NCI-H460 (cell line): ENCODE results near the gene SERPINE2. TPM values are rescaled to one million over a fixed set of nuclear protein-coding genes. Genes with fewer than 3 reads are reported as not detected.
"Not testable (repeated sequence)": the region's sequence is repeated elsewhere in the genome, so short reads cannot be mapped to it uniquely, and the experiment has no call there.

Experiments
- DNase-seq: peaks from one replicate; pipeline ENCODE4 v3.0.0-alpha.2; 2016; ENCODE audit warnings: low read depth; ENCODE audit errors: extremely low read depth
- total RNA-seq: library from RNA; depleted of rRNA; stranded (reverse); fragments of >200 nt; shearing (Covaris generic); gene quantifications from 2 replicates; pipeline ENCODE4 v1.2.3, GENCODE V29; 2014

Gene SERPINE2
- total RNA-seq, 1 experiment from 2014 or later, result 318 TPM

DNA sequence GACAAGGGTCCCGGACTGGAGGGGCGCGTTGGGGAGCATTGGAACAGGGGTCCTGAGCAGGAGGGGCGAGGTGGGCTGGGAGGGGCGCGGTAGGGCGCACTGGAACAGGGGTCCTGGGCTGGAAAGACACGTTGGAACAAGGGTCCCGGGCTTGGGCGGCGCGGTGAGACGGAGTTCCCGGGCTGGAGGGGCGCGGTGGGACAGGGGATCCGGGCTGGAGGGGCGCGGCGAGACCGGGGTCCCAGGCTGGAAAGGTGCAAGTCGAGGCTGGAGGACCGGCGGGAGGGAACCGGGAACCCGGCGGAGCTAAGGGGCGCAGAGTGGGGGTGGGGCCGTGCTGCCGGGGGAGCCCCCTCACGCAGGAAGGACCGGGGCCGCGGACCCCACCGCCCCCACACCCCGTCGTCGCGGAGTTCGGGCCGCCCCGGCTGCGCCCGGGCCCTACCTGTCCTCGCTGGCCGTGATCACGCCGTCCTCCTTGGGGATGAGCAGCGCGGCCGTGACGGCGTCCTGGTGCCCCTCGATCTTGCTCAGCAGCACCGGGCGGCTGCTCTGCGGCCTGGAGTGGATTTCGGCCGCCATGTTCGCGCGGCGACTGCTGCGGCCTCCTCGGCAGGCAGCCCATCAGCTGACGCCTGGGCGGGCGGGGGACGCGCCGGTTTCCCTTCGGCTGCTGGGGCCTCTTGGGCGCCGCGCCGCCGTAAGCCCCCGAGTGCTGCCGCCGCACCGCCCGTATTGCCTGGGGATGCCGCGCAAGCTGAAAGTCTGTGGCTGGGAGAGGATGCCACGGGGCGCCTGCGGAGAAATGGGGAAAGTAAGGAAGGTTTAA, 94.2 kb downstream of the SERPINE2 start, which contains the start of gene WDFY1:
Gene WDFY1 (minus strand): TSS at position 633 of the 829 bp plus-strand sequence. CDS start 51 bp downstream, at position 582.
- peak; percentile 82 for DNase-seq

DNA sequence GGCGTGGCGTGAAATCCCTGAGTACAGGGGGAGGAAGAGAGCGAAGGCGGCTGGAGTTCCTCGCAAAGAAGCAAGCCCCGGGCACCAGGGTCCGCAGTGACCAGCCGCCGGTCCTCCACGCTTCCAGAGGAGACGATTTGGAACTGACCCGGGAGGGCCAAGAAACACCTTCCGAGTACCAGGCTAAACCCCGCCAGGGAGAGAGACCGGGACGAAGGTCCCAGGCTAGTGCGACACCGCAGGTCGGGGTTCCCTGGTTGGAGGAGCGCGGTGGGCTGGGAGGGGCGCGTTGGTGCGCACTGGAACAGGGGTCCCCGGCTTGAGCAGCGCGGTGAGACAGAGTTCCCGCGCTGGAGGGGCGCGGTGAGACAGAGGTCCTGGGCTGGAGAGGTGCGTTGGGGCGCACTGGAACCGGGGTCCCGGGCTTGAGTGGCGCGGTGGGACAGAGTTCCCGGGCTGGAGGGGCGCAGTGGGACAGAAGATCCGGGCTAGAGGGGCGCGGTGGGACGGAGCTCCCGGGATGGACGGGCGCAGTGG, 94.9 kb downstream of the SERPINE2 start:
- no peak for DNase-seq

DNA sequence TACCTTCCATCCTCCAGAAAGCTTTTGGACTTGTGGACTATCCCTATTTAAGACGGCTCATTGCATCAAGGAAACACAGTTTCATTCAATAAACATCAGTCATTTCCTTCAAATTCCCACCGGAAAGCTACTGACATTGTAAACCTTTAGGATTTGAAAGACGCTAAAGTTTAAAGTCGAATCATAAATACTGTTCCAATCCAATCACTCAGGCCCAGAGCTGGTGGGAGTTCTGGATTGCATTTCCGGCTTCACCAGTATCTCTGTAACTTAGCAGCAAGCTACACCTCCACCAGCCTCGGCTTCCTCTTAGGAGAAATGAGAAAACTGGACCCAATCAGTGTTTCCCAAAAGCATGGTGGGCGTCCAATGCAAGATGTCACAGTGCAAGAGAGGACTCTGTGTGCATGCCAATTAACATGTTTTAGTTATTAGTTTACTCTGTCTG, 95.5 kb downstream of the SERPINE2 start:
- DNase-seq, result no peak

DNA sequence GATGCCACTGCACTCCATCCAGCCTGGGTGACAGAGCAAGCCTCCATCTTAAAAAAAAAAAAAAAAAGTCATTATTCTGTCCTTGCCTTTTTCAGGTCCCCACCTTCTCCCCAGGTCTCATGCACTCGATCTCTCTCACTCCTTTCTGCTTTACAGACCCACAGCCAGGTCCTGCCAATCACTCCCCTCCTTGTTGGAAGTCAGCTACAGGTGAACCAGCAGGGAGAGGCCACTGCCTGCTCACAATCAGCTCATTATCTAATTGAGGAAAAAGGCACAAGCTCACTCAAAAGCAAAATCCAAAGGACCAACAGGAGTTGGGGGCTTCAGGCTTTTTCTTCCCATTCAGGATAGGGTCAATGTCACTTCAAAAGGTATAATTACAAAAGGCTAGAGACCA, 96.0 kb downstream of the SERPINE2 start:
- no peak for DNase-seq

DNA sequence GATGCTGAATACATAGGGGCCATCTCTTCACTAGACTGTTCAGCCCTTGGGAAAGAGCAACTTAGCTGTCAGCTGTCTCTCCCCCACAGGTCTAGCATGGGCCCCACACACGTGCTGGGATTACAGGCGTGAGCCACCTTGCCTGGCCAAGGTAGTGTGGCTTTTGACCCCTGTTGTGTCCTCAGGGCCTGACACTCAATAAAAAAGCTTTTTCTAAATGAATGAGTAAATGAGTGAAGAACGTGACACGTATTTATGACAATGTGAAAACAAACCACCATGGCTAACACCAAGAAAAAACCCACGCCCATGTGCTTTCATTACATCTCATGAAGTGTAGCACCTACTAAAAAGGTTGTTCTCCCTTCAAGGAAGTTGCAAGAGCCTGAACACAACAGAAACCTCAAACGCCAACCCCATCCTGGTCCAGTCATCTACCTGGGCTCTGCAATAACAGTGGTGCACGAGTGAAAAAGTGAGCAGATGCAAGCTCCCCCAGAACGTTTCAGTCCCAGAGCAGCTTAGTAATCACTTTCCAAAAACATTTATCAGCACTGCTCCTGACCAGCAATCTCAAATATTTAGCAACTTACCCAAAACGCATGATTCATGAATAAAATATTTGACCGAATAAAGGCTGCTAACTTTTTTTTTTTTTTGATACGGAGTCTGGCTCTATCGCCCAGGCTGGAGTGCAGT, 97.4 kb downstream of the SERPINE2 start:
- no peak for DNase-seq

DNA sequence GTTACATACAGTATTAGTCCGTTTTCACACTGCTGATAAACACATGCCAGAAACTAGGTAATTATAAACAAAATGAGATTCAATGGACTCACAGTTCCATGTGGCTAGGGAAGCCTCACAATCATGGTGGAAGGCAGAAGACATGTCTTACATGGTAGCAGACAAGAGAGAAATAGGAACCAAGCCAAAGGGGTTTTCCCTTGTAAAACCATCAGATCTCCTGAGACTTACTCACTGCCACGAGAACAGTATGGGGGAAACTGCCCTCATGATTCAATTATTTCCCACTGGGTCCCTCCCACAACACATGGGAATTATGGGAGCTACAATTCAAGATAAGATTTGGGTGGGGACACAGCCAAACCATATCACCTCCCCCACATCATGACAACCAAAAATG, 99.6 kb downstream of the SERPINE2 start:
- not testable (repeated sequence) for DNase-seq

DNA sequence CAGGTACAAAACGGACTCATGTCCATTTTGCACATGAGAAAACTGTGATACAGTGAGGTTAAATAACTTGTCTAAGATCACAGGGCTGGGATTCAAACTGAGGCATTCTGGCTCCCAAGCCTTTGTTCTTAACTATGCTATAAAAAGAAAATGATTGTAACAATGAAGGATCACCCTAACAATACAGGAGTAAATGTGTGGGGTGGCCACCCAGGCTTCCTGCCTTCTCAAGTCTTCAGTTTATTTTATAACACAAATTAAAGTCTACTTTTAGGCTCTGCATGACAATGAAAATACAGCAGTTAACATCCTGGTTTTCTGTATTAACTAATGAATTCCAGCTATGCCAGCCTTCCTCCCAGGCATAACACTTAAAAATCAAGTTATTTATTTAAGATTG, 101.6 kb downstream of the SERPINE2 start:
- no peak for DNase-seq

DNA sequence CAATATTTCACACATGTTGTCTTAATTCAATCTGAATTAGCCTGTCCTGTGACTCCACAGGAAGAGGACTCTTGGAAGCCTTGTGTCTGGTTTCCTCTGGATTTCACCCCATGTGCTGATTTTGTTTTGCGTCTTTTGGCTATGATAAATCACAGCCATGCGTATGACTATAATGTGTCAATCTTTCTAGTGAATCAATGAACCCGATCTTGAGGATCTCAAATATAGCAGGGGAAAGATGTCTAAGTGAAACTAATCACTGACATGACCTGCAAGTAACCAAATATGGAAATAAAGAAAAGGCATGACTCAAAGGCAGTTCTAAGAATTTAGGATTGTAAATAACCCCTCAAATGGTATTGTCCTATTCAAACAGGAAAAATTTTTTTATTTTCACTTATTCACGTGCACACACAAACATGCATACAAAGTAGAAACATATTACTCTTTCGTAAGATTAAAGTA, 102.2 kb downstream of the SERPINE2 start:
- no peak for DNase-seq

DNA sequence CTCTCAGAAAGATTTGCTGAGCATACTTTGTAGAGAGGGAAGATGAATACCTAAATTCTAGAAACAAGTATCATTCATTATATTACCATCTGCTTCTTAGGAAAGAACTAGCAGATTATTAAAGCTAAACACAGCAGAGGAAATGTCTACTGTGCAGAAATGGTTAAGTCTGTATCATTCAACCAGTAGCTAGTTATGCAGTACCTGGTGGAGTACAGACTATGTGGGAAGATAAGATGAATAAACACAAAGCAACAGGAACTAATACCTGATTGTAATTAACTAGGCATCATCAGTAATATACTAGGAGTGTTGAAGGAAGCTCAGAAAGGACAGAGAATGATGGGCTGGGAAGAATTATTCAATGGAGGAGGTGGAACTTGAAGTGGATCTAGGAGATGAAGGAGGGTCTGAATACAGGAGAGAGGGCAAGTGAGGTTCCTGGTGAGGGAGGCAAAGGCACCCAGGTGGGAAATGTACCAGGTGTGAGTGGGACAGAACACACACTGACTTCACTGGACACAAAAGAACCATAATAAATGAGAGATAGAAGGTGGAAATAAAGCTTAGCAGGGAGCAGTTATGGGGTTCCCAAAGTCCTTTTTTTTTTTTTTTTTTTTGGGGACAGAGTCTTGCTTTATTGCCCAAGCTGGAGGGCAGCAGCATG, 103.5 kb downstream of the SERPINE2 start:
- no peak for DNase-seq

DNA sequence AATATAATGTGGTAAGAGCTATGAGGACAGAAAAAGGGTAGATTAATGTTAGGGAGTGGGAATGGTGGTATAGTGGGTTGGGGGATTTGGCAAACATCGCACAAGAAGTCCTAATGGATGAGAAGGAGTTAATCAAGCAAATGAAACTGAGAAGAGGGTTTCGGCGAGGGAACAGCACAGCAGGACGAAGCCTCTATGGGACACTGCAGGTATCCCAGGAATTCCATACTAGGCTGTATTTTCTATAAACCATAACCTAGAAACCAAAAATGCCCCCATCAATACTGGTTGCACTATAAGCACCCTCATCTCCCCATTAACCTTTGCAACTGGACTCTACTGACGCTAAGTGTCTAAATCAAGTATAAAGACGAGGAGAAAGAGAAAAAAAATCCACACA, 104.2 kb downstream of the SERPINE2 start:
- DNase-seq, result no peak

DNA sequence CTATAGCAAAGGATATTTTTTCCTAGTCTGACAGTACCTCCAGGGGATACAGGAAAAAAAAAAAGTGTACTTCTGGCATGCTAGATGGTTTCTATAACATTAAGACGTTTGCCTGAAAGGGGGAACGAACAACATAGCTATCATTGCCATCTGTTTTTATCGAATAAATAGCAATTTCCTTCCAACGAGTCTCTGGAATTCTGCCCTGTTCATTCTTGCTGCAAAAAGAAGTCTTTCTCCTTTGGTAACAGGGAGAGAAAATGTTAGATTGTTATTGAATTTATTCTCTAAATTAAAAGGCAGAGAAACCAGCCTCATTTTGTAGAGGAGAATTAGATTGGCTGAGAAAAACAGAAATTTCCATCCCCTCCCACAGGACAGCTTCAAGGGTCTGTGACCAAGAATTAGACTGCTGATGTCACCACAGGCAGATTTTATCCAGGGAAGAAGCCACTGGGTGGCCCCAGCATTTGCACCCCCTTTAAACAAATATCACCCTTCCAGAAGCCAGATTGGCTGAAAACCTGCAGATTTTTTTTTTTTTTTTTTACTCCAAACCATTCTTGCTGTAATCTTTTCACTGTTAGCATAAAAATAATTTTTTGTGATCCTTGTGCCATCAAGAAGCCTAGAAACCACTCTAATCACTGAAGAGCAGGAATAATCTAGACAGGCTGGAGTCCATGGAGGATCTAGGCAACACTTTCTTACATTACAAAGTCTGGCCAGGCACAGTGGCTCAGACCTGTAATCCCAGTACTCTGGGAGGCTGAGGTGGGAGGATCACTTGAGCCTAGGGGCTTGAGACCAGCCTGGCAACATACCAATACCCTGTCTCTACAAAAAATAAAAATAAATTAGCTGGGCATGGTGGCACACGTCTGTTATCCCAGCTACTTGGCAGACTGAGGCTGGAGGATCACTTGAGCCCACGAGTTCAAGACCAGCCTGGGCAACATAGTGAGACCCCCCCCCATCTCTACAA, 106.0 kb downstream of the SERPINE2 start:
- DNase-seq, result no peak

DNA sequence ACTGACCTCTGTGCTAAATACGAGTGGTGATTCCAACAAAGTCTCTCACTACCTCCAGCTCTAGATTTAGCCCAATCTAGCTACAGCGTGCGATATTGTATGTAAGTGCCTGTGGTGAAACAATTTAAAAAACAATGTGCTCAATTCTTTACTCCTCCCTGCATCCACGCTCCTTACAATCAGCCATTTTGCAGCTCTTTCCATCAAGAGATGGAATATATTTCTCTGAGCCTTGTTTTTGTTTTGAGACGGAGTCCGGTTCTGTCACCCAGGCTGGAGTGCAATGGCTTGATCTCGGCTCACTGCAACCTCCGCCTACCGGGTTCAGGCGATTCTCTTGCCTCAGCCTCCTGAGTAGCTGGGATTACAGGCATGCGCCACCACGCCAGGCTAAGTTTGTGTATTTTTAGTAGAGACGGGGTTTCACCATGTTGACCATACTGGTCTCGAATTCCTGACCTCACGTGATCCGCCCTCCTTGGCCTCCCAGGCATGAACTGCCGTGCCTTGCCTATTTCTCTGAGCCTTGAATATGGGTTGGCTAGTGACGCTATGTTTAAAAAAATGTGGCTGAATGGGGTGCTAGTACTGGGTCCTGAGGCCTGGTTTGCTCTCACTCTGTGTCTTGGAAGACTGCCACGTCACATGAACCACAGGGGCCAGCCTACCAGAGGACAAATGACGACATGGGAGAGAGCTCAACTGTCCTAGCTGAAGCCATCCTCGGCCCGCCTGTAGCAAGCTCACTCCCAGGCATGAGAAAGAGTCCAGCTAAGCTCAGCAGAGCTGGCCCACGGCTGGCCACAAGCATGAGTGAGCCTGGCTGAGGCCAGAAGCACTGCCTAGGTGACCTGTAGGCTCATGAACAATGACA, 108.7 kb downstream of the SERPINE2 start:
- no peak for DNase-seq

DNA sequence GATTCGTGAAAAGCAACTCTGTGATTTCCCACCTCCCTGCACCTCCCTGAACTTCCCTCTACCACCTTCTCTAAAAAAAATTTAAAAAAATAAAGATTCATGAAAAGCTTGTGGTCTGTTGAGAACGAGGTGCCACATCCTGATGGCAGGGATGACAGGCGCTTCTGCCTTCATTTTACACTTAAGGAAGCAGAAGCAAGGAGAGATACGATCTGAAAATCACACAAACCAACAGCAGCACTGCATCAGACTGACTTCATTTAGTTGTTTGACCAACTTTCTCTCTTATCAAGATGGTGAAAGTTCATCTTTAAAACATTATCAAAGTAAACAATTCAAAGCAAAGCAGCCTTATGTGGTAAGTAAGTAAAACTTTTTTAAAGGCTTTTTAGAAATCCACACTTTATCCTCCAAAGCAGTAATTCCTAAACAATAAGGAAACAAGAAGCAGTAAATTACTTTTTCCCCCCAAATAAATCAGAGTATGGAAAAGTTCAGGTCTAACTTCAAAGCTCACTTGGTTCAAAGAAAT, 109.4 kb downstream of the SERPINE2 start:
- no peak for DNase-seq

DNA sequence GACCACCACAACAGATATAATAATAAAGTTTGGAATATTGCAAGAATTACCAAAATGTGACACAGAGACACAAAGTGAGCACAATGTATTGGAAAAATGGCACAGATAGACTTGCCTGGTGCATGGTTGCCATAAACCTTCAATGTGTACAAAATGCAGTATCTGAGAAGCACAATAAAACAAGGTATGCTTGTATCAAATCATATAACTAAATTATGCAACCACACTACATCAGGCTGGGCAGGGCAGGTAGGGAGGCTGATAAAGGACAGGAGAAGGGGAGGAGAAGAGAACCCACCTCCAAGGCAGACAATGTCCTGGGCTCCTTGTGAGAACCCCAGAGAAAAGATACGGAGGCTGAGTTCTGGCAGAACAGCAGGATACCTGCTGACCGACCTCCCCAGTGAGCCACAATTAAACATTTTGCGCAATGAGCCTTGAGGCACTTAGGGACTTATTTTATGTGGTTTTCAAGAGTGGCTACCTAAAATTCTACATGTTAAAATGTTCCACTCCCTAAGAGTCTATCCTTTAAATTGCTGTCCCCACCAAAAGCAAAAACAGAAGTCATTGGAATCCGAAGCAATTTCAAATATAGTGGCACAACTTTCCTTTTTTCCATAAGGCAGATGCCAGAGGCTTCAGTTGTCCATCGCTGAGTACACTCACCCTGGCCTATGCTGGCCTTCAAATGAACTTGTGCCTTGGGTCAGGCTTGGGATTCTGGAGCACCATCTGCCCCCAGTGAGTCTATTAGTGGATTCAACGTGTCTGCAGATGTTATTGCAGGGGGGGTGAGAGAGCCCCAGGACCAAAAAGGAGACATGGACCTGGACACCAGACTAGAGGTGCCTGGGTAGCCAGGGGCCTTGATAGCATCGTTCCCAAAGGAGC, 110.7 kb downstream of the SERPINE2 start:
- DNase-seq, result no peak

DNA sequence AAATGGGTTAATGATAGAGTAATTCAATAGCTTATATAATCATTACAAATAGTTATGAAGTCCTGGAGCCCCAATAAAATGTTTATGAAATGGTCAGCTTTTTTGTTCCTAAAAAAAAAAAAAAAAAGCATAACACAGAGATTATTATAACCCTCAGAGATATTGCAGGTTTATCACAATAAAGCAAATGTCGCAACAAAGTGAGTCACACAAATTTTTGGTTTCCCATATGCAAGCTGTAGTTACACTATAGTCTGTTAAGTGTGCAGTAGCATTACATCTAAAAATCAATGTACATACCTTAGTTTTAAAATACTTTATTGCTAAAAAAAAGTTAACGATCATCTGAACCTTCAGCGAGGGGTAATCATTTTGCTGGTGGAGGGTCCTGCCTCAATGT, 114.0 kb downstream of the SERPINE2 start:
- DNase-seq, result no peak
